ENCODE measurements around the gene TSPAN17.

The TSPAN17 gene

DNA sequence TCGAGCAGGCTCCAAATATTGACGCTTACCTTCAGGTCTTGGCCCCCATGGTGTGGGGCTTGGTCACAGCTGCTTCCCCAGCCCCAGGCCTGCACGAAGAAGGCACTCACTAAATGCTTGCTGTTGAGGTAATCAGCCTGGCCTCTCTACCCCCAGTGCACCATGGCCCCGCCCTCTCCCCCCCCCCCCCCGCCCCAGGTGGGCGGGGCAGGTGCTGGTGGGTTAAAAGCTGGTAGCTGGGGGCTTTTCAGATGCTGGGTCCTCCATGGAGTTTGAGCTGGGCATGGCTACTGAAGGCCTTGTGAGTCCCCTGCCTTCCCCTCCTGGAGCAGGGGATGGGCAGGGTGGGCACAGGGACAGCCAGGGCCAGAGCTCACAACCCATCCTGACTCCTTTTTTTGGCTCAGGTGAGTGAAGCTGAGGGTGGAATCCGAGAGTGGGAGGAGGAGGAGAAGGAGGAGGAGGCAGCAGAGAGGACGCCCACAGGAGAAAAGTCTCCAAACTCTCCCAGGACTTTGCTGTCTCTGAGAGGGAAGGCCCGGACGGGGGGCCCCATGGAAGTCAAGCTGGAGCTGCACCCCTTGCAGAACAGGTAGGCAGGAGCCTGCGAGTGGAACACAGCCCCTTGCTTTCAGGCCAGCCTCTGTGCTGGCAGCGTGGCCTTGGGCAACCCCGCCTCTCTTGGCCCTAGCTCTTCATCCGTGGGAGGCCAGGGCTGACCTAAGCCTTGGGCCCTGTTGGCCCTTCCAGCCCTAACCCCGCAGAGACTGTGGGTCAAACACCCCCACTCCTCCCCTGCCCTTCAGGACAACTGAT is 4.4 kb upstream of the TSPAN17 start:
- no peak for DNase-seq (ENCODE audit: low read depth)

DNA sequence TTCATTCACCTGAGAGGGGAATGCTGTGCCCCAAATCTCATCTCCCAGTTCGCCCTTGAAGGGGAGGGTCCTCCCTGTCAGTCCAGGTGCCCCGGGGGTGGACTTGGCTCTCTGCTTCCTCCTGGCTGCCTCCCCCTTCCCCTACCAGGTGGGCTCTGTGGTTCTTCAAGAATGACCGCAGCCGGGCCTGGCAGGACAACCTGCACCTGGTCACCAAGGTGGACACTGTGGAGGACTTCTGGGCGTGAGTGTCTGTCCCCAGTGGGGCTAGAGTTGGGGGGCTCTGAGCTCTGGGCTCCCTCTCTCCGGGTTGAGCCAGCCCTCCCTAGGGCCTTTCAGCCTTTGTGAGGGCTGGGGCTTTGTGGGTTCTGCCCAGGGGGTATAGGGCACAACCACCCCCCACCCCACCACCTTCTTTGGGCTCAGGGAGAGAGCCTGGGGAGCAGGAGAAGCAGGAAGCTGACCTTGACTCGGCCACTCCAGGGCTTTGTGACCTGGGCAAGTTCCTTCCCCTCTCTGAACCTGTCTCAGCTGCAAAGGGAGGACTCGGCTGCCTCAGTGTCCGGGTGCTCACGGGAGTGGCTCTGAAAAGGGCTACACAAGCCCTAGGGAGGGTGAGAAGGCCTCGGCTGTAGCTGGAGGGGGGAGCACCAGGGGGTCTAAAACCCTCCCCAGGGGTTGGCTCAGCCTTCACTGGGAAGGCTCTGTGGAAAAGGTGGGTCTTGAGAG is 3.6 kb upstream of the TSPAN17 start:
- no peak for DNase-seq (ENCODE audit: low read depth)

DNA sequence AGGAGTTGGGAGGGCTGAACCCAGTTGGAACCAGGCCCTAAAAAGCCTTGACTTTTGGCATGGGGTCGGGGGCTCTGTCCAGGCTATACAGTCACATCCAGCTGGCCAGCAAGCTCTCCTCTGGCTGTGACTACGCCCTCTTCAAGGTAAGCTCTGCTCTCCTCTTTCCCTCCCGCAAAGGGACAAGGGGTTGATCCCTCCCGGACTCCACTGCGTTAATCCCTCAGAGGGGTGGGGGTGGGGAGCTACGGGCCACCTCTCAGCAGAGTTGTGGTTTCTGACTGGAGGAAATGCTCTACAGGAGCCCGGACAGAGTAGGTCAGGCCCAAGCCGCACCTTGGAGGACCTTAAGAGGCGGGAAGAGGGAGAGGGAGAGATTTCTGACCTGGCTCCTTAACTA is 3.0 kb upstream of the TSPAN17 start:
- no peak for DNase-seq (ENCODE audit: low read depth)

DNA sequence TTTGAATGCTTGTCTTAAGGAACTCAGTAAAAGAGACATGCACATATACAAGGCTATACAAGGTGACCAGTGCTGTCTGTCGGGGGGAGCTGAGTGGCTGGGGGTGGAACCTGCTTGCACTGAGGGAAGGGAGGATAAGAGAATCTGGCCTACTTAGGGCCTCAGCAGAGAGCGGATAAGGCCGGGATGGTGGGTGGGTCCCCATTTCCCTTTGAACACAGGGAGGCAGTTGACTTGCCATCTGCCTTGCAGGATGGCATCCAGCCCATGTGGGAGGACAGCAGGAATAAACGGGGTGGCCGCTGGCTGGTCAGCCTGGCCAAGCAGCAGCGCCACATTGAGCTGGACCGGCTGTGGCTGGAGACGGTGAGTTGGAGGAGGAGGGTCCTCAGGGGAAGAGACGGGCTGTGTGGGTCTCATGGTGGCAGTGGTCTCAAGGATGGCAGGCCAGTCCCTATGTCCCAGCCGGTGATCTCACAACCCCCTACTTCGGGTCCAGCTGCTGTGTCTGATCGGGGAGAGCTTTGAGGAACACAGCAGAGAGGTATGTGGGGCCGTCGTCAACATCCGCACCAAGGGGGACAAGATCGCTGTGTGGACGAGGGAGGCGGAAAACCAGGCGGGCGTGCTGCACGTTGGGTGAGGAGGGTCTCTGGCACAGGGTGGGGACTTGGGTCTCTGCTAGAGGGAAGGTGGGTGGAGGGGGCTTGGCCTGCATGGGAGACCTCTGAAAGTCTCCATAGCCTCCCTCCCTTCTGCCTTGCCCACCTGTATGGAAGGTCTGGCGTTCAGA is 2.2 kb upstream of the TSPAN17 start:
- DNase-seq (ENCODE audit: low read depth): no peak

DNA sequence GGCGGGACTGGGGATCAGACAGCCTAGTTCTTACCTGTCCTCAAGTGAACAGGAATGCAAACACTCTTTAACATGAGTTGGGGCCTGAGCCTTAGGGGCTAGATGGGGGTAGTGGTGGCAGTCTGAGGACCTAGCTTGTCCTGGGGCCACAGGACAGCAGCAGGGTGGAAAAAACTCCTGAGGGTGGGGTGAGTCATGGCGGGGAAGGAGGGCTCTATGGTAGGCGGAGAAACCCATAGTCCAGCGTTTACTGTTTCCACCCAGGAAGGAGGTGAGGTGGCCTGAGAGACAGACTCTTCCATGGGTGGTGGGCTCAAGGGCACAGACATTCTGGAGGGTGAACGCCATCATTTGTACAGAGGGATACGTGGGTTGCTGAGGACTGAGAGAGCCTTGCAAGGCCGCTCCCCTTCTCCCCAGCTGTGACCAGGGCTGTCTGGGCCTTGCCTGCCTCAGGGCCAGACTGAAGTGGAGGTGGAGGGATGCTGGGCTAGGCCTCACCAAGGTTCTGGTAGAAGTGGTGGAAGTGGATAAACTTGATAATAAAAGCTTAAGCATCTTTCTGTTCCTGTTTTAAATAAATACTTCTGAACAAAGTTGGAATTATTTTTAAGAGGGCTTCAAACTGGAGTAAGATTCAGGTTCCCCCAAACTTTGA is 1.1 kb upstream of the TSPAN17 start:
- no peak for DNase-seq (ENCODE audit: low read depth)

DNA sequence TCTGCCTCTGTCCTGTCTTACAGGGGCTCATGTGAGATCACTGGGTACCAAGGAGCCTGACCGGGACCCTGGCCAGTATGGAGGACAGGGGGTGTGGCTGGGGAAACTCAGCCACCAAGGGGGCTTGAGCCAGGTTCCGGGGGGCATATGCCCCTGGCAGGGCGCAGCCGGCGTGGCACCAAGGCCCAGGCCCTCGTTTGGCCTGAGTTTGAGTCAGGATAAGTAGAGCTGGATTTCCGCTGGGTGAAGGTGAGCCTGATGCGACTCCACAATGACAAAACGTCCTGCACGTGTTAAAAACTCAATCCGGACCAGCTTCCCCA is 616 bp upstream of the TSPAN17 start:
- no peak for DNase-seq (ENCODE audit: low read depth)

DNA sequence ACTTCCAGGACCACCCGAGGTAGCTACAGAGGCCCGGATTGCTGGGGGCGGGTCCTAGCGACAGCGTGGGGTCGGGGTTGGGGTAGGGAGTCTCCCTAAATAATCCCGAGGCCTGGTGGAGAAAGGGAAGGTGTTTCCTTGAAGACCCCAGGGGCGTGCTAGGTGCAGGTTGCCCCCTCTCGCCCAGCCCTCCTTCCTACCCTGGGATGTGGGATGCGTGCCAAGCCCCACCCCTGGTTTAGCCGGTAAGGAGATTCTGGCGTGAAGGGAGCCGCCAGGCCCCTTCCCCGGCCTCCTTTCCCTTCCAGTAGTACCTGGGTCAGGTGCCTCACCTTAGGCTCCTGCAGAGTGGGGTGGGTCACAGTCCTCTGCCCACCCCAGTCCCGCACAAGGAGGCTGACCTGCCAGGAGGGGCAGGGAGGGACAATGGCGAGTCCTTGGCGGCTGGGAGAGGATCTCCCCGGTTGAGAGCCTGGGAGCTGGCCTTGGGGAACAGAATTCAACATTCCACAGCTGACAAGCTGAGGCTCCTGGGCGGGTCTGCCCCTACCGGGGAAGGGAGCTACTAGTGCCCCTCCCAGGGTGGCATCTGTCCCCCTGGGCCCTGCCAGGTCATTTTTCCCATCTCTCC is 674 bp downstream of the TSPAN17 start:
- no peak for DNase-seq (ENCODE audit: low read depth)

DNA sequence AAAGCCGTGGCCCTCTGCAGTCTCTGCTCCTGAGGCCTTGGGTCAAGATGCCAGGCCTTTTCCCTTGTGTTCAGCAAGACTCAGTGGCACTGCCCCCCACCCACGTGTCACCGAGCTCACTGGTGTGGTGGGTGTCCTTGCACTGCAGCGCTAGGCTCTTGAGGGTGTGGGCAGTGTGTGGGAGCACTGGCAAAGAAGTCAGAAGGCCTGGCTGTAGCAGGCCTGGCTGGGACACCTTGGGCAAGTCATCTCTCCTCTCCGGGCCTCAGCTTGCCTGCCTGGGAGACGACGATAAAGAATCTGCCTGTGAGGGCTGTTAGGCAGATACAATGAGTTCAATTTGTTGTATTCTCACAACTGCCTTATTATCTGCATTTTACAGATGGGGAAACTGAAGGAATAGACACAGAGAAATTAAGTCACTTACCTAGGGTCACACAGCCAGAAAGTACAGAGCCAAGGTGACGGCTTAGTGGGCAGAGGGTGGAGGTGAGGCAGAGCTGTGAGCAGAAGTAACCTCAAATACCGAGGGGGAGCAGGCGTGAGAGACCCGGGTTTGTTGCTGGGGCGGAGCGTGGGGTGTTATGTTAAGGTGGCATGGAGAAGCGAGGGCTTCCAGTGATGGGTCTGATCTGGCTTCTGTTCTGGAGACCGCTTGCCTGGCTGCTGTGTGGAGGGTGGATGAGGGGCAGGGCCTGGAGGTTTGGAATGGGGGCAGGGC is 1.4 kb downstream of the TSPAN17 start:
- no peak for DNase-seq (ENCODE audit: low read depth)

DNA sequence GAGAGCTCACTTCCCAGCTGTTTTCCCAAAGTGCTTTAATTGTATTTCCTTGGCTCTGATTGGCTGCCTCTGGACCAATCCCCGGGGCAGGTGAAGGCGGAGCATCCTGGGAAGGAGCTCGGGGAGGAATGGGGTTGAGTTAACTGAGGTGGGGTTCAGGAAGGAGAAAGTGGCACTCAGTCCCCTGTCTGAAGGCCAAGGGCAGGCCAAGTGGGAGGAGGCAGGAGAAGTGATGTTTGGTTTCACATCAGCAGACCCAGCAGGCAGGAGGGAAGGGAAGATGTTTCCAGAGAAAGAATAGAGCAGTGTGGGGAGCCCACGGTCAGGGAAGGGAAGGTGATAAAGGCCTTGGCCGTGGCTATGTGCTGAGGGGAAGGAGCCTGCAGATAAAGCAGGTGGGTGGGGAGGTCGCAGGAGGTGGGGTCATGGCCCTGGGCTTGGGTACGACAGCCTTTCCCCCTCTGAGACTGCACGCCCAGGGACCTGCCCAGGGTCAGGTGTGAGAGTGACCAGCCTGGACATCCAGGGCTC is 3.1 kb downstream of the TSPAN17 start:
- DNase-seq (ENCODE audit: low read depth): no peak

DNA sequence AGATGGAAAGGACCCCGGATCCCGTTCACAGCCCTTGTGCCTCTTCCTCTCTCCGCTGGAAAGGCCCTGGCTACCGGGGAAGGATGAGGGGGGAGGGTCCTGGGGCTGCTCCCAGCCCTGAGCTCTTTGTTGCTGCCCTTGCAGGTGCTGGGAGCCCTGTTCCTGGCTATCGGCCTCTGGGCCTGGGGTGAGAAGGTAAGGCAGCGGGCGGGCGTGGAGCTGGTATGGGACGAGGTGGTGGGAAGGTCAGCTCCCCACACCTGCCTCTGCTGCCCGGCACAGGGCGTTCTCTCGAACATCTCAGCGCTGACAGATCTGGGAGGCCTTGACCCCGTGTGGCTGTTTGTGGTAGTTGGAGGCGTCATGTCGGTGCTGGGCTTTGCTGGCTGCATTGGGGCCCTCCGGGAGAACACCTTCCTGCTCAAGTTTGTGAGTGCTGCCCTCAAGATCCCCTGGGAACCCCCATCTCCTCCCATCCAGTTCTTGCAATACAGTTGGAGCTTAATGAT is 4.2 kb downstream of the TSPAN17 start:
- no peak for DNase-seq (ENCODE audit: low read depth)

DNA sequence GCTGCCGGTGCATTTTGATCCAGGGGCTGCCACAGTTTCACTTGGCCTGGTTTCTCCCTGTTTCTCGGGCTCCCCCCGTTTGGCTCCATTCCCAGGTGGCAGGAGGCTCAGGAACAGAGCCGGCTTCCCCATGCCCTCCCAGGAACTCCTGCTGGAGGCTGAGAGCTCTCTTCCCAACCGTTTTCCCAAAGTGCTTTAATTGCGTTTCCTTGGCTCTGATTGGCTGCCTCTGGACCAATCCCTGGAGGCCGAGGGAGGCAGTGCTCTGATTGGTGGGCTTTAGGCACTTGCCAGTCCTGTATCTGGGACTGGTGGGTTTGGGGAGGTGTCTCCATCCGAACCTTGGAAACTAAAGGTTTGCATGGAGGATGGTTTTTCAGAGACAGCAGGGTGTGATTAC is 4.9 kb downstream of the TSPAN17 start:
- no peak for DNase-seq (ENCODE audit: low read depth)

DNA sequence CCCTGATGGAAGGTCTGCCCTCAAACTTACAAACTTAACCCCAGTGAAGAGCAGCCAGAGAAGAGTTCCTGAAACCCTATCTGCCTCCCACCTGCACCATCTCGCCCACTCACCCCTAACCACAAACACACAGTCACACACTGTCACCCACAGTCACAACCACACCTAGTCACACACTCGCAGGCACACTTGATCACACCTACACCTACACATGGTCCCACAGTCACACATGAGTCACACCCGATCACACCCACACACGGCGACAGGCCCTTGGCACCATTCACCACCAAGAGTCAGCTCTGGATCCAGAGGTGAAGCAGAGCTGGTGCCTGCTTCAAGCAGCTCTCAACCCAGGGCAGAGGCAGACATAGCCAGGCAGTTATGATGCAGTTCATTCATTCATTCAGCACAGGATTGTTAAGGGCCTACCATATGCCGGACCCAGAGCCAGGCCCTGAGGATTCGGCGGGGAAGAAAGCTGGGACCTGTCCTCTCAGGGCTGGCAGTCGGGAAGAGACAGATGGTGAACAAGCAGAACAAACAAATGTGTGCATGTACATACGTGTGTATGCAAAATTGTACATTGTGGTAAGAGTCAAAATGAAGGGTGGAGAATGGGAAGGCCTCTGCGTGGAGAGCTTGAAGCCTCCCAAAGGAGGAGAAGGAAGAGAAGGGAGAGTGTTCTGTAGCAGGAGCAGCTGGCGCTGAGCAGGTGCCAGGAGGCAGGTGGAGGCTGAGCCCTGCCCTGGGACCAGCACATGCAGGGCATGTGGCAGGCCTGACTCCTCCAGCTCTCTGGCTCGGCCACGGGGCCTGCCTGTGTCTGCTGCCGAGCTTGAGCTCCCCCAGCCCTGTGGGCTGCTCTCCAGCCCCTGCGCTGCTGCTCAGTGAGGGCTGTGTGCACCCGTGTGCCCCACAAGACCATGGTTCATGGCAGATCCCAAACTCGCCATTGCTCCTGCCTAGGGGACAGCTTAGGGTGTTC is 6.4 kb downstream of the TSPAN17 start:
- DNase-seq (ENCODE audit: low read depth): no peak

DNA sequence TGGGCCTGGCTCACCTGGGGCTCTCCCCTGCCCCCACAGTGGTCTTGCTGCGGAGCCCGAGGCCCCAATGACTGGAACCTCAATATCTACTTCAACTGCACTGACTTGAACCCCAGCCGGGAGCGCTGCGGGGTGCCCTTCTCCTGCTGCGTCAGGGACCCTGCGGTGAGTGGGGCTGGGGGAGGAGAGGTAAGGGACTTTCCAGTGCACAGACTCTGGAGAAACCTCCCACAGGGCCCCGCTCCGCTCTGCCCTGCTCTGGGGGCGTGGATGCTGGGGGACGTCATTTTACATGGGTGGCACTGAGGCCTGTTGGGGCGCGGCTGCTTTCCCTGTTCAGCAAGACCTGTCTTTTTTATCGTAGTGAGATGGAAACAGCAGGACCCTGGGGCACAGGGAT is 7.6 kb downstream of the TSPAN17 start:
- no peak for DNase-seq (ENCODE audit: low read depth)

DNA sequence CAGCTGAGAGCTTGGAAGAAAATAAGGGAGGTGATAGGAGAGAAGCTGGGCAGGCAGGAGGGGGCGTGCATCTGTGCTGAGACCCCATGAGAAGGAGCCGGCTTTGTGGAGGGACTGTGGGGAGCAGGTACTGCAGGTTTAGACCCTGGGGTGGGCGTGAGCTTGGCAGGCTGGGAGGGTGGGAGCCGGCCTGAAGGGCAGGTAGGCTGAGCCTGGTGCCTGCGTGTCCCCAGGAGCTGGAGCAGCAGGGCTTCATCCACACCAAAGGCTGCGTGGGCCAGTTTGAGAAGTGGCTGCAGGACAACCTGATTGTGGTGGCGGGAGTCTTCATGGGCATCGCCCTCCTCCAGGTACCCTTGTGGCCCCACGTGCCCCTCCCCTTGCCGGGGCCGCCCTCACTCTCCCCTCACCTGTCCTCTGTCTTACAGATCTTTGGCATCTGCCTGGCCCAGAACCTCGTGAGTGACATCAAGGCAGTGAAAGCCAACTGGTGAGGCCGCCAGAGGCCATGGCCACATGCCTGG is 9.2 kb downstream of the TSPAN17 start:
- DNase-seq (ENCODE audit: low read depth): no peak

DNA sequence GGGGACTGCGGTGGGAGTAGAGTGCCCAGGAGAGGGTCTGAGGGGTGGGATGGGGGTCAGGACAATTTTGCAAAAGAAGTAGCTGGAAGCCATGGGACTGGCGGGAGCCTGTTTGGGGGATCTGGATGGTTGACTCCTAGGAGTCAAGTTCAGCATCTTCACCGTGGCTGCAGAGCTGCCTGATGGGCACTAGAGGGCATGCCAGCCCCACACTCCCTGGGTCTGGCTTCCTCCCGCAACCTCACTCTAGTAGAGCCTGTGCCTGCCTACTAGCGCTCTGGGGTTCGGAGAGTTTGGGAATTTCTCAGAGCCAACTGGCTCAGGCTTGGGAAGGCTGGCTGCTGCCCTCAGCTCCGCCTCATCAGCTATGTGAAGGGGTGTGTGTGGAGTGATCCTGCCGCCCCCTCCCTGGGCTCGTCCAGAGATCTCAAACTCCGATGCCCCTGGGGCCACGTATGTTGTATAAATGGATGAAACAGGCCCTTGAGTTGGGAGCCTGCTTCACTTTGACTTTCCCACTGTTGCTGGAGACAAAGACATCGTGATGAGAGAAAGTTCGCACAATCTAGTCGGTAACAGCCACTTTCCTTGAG is 10.8 kb downstream of the TSPAN17 start:
- no peak for DNase-seq (ENCODE audit: low read depth)

DNA sequence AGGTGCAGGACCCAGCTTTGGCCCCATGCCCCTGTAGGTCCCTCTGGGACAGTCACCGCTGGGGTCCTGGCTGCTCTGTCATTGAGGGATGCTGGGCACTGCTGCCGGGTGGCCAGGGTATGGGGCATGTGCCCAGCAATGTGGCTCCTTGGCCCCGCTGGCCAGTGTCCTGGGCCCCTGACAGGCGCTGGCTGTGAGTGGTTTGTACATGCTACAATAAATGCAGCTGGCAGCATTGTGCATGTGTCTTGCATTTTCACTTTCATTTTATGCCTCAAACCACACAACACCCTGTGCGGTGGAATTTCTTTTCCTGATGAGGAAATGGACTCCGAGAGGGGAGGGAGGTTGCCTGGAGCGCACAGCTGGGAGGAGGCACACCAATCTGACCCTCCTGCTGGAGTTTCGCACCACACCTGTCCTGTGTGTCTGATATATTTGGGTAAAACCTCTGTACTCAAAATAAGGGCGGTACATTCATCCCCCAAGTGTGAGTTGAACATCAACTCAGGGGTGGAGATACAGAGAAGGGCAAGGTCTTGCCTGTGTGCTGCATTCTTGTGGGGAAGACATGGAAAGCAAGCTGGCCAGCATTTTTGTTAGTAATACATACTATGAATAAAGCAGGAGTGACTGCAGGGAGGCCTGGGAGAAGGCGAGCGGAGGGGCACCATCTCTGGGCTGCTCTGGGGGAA is 11.7 kb downstream of the TSPAN17 start:
- no peak for DNase-seq (ENCODE audit: low read depth)

DNA sequence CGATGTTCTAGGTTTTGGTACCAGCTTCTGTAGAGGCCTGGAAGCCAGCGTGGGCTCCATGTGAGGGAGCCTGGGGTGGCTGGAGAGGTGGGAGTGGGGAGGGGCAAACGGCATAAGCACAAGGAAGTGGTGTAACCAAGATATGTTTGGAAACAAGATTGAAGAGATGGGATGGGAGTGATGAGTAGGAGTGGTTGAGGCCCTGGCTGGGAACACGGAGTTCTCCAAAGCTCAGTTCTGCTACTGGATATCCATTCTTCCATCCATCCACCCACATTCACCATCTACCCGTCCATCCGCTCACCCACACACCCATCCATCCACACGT is 12.2 kb downstream of the TSPAN17 start:
- DNase-seq (ENCODE audit: low read depth): no peak

DNA sequence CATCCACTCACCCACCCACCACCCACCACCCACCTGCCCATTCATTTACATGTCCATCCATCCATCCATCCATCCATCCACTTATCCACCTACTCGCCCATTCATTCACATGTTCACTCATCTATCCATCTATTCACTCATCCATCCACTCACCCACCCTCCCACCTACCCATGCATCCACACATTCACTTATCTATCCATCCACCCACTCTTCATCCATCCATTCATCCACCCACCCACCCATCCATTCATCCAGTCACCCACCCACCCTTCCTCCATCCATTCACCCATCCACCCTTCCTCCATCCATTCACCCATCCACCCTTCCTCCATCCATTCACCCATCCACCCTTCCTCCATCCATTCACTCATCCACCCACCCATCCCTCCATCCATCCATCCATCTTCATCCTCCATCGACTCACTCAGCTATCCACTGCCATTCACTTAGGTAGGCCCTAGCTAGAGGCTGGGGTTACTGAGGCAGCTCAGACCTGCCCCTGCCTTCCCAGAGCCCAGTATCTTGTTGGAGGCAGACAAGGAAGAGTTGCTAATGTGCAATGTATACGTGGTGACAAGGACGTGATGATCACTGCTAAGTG is 12.7 kb downstream of the TSPAN17 start:
- no peak for DNase-seq (ENCODE audit: low read depth)

Measured in CMK (cell line).